SHP77 treated with DMSO at 0.1 percent for 48 hours (cell line): Measurements from ENCODE around the gene GALM.

Experiments
- DNase-seq: peaks from one replicate; lab custom pipeline; 2025; lab: John Stamatoyannopoulos, UW

The GALM gene

GRCh38 chr2:38775097-38775920, 109.4 kb downstream of the GALM start:
- DNase-seq: no peak

DNA sequence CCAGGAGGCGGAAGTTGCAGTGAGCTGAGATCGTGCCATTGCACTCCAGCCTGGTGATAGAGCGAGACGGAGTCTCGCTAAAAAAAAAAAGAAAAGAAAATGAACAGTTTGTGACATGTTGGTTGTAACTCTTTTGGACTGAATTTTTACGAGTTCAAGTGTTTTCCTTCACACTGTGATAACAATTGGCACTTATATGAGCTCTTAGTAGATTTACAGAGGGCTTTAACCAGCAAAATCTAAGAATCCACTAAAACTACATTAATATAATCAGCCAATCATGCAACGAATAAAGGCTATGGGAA, 110.0 kb downstream of the GALM start:
- DNase-seq: no peak

- no peak for DNase-seq
Observed at GRCh38 chr2:38776531-38776930, 110.6 kb downstream of the GALM start.

DNA sequence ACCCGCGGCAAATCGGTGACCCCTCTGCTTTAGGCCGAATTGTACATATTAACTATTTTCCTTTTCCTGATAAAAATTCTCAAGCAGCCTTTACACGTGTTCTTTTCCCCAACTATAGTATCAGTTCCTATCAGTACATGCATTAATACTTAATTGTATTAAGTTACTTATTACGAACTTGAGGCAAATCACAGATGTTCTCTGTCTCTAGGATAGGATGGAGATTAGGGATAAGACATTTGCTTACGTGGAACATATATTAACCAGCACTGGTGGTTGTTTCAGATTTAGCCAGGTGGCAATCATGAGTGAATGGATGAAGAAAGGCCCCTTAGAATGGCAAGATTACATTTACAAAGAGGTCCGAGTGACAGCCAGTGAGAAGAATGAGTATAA, 112.8 kb downstream of the GALM start:
- no peak for DNase-seq

- DNase-seq: no peak
Observed at GRCh38 chr2:38783586-38783985, 117.7 kb downstream of the GALM start.
